ENCODE data around the gene NPHP3. TPM values are rescaled to one million over a fixed set of nuclear protein-coding genes. Genes with fewer than 3 reads are reported as not detected.
"Not testable (repeated sequence)": the region's sequence is repeated elsewhere in the genome, so short reads cannot be mapped to it uniquely, and the experiment has no call there.

The NPHP3 gene, protein sequence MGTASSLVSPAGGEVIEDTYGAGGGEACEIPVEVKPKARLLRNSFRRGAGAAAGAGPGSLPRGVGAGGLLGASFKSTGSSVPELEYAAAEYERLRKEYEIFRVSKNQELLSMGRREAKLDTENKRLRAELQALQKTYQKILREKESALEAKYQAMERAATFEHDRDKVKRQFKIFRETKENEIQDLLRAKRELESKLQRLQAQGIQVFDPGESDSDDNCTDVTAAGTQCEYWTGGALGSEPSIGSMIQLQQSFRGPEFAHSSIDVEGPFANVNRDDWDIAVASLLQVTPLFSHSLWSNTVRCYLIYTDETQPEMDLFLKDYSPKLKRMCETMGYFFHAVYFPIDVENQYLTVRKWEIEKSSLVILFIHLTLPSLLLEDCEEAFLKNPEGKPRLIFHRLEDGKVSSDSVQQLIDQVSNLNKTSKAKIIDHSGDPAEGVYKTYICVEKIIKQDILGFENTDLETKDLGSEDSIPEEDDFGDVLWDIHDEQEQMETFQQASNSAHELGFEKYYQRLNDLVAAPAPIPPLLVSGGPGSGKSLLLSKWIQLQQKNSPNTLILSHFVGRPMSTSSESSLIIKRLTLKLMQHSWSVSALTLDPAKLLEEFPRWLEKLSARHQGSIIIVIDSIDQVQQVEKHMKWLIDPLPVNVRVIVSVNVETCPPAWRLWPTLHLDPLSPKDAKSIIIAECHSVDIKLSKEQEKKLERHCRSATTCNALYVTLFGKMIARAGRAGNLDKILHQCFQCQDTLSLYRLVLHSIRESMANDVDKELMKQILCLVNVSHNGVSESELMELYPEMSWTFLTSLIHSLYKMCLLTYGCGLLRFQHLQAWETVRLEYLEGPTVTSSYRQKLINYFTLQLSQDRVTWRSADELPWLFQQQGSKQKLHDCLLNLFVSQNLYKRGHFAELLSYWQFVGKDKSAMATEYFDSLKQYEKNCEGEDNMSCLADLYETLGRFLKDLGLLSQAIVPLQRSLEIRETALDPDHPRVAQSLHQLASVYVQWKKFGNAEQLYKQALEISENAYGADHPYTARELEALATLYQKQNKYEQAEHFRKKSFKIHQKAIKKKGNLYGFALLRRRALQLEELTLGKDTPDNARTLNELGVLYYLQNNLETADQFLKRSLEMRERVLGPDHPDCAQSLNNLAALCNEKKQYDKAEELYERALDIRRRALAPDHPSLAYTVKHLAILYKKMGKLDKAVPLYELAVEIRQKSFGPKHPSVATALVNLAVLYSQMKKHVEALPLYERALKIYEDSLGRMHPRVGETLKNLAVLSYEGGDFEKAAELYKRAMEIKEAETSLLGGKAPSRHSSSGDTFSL (N-terminal part only)
- total RNA-seq, result 10 to 100 TPM; 25.6 to 46.0 (median 32.0) TPM

DNA sequence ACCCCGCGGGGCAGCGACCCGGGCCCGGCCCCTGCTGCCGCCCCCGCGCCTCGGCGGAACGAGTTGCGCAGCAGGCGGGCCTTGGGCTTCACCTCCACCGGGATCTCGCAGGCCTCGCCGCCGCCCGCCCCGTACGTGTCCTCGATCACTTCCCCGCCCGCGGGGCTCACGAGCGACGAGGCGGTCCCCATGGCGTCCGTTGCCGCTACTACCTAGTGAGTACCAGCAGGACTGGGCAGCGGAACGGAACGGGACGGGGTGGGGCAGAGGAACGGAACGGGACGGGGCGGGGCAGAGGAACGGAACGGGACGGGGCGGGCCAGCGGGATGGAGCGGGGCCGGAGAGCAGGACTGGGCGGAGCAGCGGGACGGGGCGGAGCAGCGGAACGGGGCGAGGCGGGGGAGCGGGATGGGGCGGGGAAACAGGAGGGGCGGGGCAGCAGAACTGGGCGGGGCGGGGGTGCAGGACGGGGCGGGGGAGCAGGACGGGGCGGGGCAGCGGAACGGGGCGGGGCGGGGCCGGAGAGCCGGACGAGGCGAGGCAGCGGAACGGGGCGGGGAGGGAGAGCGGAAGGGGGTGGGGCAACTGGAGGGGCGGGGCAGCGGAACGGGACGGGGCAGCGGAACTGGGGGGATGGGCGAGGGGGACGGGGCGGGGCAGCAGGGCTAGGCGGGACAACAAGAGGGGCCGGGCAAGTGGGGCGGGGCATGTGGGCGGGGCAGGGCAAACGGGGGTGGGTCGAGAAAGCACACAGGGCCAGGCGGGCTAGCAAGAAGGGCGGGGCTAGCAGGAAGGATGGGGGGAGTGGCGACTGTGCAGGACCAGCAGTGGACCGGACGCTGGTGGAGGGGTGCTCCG lies at the start of gene NPHP3:
Gene NPHP3 (minus strand): TSS at position 245 of the 859 bp plus-strand sequence. CDS start 54 bp downstream, at position 191.
- TF ChIP-seq, protein P1, sequence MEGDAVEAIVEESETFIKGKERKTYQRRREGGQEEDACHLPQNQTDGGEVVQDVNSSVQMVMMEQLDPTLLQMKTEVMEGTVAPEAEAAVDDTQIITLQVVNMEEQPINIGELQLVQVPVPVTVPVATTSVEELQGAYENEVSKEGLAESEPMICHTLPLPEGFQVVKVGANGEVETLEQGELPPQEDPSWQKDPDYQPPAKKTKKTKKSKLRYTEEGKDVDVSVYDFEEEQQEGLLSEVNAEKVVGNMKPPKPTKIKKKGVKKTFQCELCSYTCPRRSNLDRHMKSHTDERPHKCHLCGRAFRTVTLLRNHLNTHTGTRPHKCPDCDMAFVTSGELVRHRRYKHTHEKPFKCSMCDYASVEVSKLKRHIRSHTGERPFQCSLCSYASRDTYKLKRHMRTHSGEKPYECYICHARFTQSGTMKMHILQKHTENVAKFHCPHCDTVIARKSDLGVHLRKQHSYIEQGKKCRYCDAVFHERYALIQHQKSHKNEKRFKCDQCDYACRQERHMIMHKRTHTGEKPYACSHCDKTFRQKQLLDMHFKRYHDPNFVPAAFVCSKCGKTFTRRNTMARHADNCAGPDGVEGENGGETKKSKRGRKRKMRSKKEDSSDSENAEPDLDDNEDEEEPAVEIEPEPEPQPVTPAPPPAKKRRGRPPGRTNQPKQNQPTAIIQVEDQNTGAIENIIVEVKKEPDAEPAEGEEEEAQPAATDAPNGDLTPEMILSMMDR (IDR thresholded peaks at IDR 0.05), result no peak
- peak; percentile 93 for ATAC-seq (ENCODE audit: low FRiP score)
- DNase-seq (ENCODE audit: low spot score), result peak; percentile 90

DNA sequence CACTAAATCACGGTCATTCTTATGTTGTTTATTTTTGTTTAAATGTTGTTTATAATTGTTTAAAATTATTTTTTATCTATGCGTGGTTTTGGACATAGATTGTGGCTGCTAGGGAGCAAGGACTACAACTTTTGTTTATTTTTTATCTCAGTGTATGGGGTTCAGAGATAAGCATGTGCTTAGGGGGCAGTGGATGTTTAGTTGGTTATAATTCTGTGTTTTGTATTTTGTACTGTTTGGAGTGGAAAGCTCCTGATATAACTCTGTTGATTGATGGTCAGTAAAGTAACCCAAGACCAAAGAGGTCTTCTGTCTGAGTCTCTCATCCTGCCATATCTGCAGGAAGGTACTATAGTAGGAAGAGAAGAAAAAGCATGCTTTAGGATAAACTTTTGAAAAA lies 36.5 kb upstream of the NPHP3 start:
- no peak for DNase-seq (ENCODE audit: low spot score)
- TF ChIP-seq, protein P1 (IDR thresholded peaks at IDR 0.05), result no peak
- ATAC-seq (ENCODE audit: low FRiP score), result no peak

DNA sequence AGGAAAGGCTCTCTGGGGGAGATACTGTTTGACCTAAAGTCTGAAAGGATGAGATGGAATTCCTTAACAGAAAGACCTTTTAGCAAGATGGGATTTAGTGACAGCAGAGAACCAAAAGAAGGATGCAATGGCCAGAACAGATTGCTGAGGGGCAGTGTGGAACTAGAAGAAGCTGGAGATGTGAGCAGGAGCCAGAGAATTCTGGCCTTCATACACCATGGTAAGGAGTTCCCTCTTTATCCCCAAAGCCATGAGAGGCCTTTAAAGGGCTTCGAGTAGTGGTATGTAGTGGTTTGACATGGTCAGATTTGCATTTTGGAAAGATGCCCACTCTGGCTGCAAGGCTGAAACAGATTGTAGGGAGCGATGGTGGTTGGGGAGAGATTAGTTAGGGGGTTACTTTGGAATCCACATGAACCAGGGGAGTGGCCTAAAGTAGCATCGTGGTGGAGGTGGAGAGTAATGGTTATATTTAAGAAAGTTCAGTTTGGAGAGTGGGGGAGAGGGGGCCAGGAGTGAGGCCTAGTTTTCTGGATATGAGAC lies 34.0 kb upstream of the NPHP3 start:
- TF ChIP-seq, protein P1 (IDR thresholded peaks at IDR 0.05), result no peak
- DNase-seq (ENCODE audit: low spot score) (no peak), ATAC-seq (ENCODE audit: low FRiP score) (no peak)

DNA sequence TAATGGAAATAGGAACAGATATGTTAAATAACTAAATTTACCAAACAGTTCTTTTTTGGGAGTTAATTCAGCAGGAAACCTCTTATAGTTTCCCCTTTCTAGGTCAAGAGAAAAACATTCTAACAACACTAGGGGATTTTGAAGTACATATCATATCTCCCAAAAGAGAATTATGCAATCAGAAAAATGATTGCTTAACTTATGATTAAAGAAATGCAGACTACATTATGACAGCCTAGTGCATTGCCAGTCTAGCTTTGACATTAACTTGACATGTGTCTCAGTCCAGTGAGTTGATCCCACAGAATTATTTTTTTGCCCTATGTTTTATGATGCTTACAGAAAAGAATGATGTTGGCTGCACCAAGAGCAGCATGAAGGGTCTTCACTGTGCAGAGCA lies 31.7 kb upstream of the NPHP3 start:
- ATAC-seq (ENCODE audit: low FRiP score) (peak; percentile 32), DNase-seq (ENCODE audit: low spot score) (no peak)
- TF ChIP-seq, protein P1 (IDR thresholded peaks at IDR 0.05), result no peak

DNA sequence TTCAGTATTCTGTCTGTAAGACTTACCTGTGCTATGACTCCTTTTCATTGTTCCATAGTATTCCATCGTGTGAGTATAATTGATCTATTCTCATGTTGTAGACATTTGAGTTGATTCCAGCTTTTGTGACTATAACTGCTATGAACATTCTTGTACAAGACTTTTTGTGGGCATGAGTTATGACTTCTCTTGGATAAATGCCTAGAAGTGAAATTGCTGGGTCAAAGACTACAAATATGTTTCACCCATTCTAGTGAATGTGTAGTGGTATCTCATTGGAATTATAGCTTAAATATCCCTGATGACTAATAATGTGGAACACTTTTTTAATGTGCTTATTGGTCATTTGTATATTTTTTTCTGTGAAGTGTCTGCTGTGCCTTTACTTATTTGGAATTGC lies 27.6 kb upstream of the NPHP3 start:
- no peak for DNase-seq (ENCODE audit: low spot score)

DNA sequence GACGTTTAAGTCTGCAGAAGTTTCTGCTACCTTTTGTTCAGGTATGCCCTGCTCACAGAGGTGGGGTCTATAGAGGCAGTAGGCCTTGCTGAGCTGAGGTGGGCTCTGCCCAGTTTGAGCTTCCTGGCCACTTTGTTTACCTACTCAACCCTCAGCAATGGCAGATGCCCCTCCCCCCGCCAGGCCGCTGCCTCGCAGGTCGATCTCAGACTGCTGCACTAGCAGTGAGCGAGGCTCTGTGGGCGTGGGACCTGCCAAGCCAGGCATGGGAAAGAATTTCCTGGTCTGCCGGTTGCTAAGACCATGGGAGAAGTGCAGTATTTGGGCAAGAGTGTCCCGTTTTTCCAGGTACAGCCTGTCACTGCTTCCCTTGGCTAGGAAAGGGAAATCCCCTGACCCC lies 24.5 kb upstream of the NPHP3 start:
- DNase-seq (ENCODE audit: low spot score); ATAC-seq (ENCODE audit: low FRiP score): not testable (repeated sequence)

More for the DNA sequence above, 27.6 kb upstream of the NPHP3 start:
- TF ChIP-seq, protein P1 (IDR thresholded peaks at IDR 0.05), result no peak
- no peak for ATAC-seq (ENCODE audit: low FRiP score)
